ENCODE results near the gene AGAP1. TPM values are rescaled to one million over a fixed set of nuclear protein-coding genes. Genes with fewer than 3 reads are reported as not detected.

The AGAP1 gene
- total and polyA plus RNA-seq, 4 donors: 36.1 to 79.4 (median 52.6) TPM

DNA sequence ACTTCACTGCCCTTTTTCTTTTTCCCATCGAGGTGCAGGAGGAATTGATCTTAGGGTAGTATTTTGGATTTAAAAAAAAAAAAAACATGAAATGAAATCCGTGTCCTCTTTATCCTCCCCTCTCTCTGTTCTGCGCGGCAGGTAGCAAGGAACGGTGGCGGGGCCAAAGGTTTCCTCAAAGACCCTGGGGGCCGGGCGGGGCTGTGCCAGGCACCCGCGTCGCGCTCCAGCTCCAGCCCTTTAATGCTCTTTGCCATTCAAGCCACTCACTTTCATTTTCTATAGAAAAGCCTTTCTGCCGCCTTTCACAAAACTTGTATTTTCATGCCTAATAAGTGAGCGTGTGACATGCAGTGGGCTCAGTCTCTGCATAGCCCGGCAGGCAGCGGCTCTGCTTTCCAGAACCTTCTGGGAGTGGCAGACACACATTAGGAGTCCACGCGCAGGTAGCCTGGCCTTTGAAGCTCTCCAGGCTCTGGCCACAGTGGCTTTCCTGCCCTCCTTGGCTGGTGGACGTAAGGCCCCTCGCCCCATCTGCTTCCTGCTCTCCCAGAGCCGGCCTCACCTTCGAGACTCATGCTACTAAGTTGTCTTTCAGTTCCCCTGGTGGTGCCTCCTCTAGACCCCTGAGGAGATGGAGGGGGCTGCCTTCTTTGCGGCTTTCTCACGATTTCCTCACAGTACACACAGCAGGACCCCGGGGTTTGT is 41.7 kb downstream of the AGAP1 start:
- no peaks in the 10 kb centered on the region for H3K27me3 ChIP-seq (ENCODE audit: control insufficient read depth, insufficient read depth, low read length)
- WGBS (ENCODE audit: insufficient coverage): 70% methylated on average over 20 of the region's 25 CpGs
- peaks cover 38% of the 10 kb centered on the region for H3K4me1 ChIP-seq (ENCODE audit: control insufficient read depth, insufficient read depth, low read length)
- DNase-seq (ENCODE audit: low read depth in 4 of 6, low spot score in 6 of 6): no peak
- H3K36me3 ChIP-seq (ENCODE audit: control insufficient read depth, insufficient read depth, low read length): peaks cover 8% of the 10 kb centered on the region
- no peaks in the 10 kb centered on the region for H3K9me3 ChIP-seq (ENCODE audit: control insufficient read depth, insufficient read depth, low read length)
- no peak overlapping the region for H3K4me3 ChIP-seq (ENCODE audit: low read depth, low read length)
- no peak overlapping the region for H3K27ac ChIP-seq (ENCODE audit: low read depth, low read length)

DNA sequence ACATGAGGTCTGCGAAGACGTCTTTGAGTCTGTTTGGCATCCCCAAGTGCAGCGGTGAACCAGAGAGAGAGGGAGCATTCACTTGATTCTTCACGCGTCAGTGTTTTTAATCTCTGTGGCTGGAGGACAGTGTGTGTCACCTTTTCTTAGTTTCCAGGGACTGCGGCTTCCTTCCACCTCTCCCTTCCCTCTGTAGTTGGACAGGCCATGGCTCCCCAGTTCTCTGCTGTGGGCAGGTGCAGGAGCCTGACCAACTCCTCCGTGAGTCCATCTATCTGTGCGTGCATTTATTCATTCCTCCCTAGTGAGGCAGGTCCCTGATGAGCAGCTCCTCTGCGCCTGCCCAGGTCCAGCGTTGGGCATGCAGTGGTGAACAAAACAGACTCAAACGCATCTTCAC is 42.9 kb downstream of the AGAP1 start:
- WGBS (ENCODE audit: insufficient coverage): 84% methylated on average over 4 of the region's 11 CpGs
- no peaks in the 10 kb centered on the region for H3K27me3 ChIP-seq (ENCODE audit: control insufficient read depth, insufficient read depth, low read length)
- DNase-seq (ENCODE audit: low read depth in 4 of 6, low spot score in 6 of 6): no peak
- no peak overlapping the region for H3K4me3 ChIP-seq (ENCODE audit: low read depth, low read length)
- peaks cover 38% of the 10 kb centered on the region for H3K4me1 ChIP-seq (ENCODE audit: control insufficient read depth, insufficient read depth, low read length)
- H3K27ac ChIP-seq (ENCODE audit: low read depth, low read length): no peak overlapping the region
- peaks cover 8% of the 10 kb centered on the region for H3K36me3 ChIP-seq (ENCODE audit: control insufficient read depth, insufficient read depth, low read length)
- H3K9me3 ChIP-seq (ENCODE audit: control insufficient read depth, insufficient read depth, low read length): no peaks in the 10 kb centered on the region

DNA sequence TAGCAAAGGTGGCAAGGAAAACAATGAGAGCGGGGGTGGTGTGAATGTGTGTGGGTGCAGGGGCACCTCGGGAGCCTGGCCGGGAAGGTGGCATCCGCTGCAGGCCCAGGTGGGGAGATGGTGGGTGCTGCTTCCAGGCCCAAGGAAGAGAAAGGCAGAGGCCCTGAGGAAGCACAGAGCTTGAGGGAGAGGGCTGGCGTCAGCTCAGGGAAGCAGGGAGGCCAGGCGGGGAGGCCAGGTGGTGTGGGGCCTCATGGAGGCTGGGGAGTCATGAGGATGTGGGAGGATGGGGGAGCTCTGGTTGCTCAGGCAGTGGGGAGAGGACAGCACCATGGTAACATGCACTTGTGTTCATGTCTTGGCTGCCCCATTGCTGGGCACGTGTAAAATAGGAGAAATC is 43.3 kb downstream of the AGAP1 start:
- Histone ChIP-seq H3K36me3 (ENCODE audit: control insufficient read depth, insufficient read depth, low read length) (peaks cover 8% of the 10 kb centered on the region), H3K27me3 (ENCODE audit: control insufficient read depth, insufficient read depth, low read length) (no peaks in the 10 kb centered on the region), H3K4me3 (ENCODE audit: low read depth, low read length) (no peak overlapping the region), H3K9me3 (ENCODE audit: control insufficient read depth, insufficient read depth, low read length) (no peaks in the 10 kb centered on the region), H3K4me1 (ENCODE audit: control insufficient read depth, insufficient read depth, low read length) (peaks cover 38% of the 10 kb centered on the region), H3K27ac (ENCODE audit: low read depth, low read length) (no peak overlapping the region)
- no peak for DNase-seq (ENCODE audit: low read depth in 4 of 6, low spot score in 6 of 6)
- WGBS (ENCODE audit: insufficient coverage): 93% methylated on average over 6 of the region's 7 CpGs

DNA sequence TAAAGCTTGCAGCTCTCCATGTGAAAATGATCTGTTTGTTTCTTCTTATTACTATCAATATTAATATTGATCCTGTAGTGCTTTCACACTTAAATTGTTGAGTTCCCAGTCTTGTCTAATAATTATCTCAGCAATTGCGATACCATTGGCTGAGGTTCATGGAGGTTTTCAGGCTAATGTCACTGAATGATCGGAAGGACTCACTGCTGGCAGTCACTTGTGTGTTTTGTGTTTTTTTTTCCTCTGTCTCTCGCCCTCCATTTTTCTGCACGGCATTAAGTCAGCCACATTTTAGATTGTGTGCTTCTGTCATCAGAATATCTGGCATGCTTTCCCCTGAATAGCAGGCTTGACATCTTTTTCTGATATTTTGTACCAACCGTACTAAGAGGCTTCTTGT is 43.7 kb downstream of the AGAP1 start:
- no peak overlapping the region for H3K27ac ChIP-seq (ENCODE audit: low read depth, low read length)
- no peak overlapping the region for H3K4me3 ChIP-seq (ENCODE audit: low read depth, low read length)
- DNase-seq (ENCODE audit: low read depth in 4 of 6, low spot score in 6 of 6): peak in 1 of 6 donors; percentile 49
- H3K9me3 ChIP-seq (ENCODE audit: control insufficient read depth, insufficient read depth, low read length): no peaks in the 10 kb centered on the region
- 51% methylated on average over 3 of the region's 5 CpGs for WGBS (ENCODE audit: insufficient coverage)
- H3K4me1 ChIP-seq (ENCODE audit: control insufficient read depth, insufficient read depth, low read length): peaks cover 37% of the 10 kb centered on the region
- no peaks in the 10 kb centered on the region for H3K27me3 ChIP-seq (ENCODE audit: control insufficient read depth, insufficient read depth, low read length)
- H3K36me3 ChIP-seq (ENCODE audit: control insufficient read depth, insufficient read depth, low read length): peaks cover 8% of the 10 kb centered on the region

DNA sequence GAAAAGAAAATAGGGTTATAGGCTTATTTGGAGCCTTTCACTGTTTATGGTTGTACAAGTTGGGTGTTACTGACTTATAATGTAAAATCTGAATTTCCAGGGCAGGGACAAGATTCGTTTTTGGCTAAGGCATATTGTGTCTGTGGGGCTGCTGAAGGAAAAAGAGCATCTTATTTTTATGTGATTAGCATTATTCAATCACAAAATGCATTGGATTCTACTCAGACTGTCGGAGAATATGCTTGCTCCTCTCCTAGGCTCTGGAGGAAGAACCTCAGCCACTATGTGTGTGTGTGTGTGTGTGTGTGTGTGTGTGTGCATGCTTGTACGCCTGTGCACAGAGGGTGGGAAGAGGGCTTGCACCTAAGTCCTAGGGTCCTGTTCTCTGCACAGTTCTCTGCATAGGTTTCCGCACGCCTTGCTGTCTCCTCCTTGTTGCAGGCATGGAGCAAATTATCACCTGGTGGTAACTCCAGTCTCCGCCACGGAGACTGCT is 44.3 kb downstream of the AGAP1 start:
- no peak overlapping the region for H3K4me3 ChIP-seq (ENCODE audit: low read depth, low read length)

DNA sequence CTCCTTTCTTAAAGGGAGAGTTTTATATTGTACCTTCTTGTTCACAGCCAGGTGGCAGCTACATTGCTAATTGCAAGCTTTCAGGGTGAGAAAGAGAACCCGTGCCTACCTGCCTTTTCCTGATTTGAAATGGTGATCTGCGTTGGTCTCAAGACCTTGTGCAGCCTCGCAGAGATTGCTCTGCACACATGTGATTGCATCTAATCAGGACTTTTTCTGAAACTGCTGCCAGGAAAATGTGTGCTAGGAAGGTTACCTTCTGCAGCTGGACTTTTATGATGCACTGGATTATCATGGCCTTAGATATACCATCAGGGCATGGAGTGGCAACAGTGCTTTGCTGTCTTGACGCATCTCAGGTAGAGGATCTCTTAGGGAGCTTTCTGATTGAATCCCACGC is 45.1 kb downstream of the AGAP1 start:
- peaks cover 37% of the 10 kb centered on the region for H3K4me1 ChIP-seq (ENCODE audit: control insufficient read depth, insufficient read depth, low read length)
- H3K9me3 ChIP-seq (ENCODE audit: control insufficient read depth, insufficient read depth, low read length): no peaks in the 10 kb centered on the region
- H3K27me3 ChIP-seq (ENCODE audit: control insufficient read depth, insufficient read depth, low read length): no peaks in the 10 kb centered on the region
- DNase-seq (ENCODE audit: low read depth in 4 of 6, low spot score in 6 of 6): peak in 1 of 6 donors; percentile 14
- no peak overlapping the region for H3K27ac ChIP-seq (ENCODE audit: low read depth, low read length)
- H3K36me3 ChIP-seq (ENCODE audit: control insufficient read depth, insufficient read depth, low read length): peaks cover 10% of the 10 kb centered on the region
- H3K4me3 ChIP-seq (ENCODE audit: low read depth, low read length): no peak overlapping the region
- WGBS (ENCODE audit: insufficient coverage): 77% methylated on average over 4 of the region's 5 CpGs

More for the DNA sequence above, 44.3 kb downstream of the AGAP1 start:
- WGBS (ENCODE audit: insufficient coverage): 59% methylated on average over 4 of the region's 7 CpGs
- no peaks in the 10 kb centered on the region for H3K27me3 ChIP-seq (ENCODE audit: control insufficient read depth, insufficient read depth, low read length)
- no peaks in the 10 kb centered on the region for H3K9me3 ChIP-seq (ENCODE audit: control insufficient read depth, insufficient read depth, low read length)
- H3K27ac ChIP-seq (ENCODE audit: low read depth, low read length): no peak overlapping the region
- H3K36me3 ChIP-seq (ENCODE audit: control insufficient read depth, insufficient read depth, low read length): peaks cover 8% of the 10 kb centered on the region
- peaks cover 36% of the 10 kb centered on the region for H3K4me1 ChIP-seq (ENCODE audit: control insufficient read depth, insufficient read depth, low read length)
- no peak for DNase-seq (ENCODE audit: low read depth in 4 of 6, low spot score in 6 of 6)

DNA sequence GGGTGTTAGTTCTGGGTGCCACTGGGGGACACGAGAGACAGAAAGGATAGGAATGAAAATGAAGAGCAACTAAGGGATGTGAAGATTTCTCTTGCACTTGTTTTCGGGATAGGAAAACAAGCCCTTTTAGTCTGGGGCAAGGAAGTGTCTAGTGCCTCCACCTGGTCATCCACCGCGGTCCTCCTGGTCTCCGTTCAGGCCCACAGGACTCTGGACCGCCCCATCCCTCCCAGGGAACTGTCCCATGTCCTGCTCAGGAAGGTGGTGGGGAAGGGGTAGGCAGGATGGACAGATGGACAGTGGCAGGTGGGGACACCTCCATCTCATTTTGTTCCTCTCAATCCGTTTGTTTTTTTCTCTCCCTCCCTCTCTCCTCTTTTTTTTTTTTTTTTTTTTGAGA is 45.9 kb downstream of the AGAP1 start:
- H3K4me1 ChIP-seq (ENCODE audit: control insufficient read depth, insufficient read depth, low read length): peaks cover 37% of the 10 kb centered on the region
- no peak overlapping the region for H3K27ac ChIP-seq (ENCODE audit: low read depth, low read length)
- WGBS (ENCODE audit: insufficient coverage): 100% methylated on average over 2 of the region's 7 CpGs
- H3K27me3 ChIP-seq (ENCODE audit: control insufficient read depth, insufficient read depth, low read length): no peaks in the 10 kb centered on the region
- H3K9me3 ChIP-seq (ENCODE audit: control insufficient read depth, insufficient read depth, low read length): no peaks in the 10 kb centered on the region
- peaks cover 10% of the 10 kb centered on the region for H3K36me3 ChIP-seq (ENCODE audit: control insufficient read depth, insufficient read depth, low read length)
- DNase-seq (ENCODE audit: low read depth in 4 of 6, low spot score in 6 of 6): no peak
- H3K4me3 ChIP-seq (ENCODE audit: low read depth, low read length): no peak overlapping the region

DNA sequence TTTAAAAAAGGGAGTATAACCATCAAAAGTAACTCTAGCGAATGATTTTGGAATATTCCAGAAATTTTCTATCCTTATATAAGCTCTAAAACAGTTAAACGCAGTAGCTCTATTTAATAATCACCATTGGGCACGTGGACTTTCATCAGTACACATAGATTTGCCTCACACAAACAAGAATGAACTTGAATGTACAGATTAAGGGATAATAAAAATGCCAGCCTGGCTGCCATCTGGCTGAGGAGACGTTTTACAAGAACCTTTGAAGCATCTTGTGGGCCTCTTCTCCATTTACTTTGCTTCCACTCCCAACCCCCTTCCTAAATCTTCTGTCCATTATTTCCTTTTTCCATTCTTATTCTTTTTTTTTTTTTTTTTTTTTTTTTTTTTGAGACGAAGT is 47.2 kb downstream of the AGAP1 start:
- Histone ChIP-seq H3K27me3 (ENCODE audit: control insufficient read depth, insufficient read depth, low read length) (no peaks in the 10 kb centered on the region), H3K36me3 (ENCODE audit: control insufficient read depth, insufficient read depth, low read length) (peaks cover 8% of the 10 kb centered on the region), H3K4me3 (ENCODE audit: low read depth, low read length) (no peak overlapping the region), H3K4me1 (ENCODE audit: control insufficient read depth, insufficient read depth, low read length) (peaks cover 30% of the 10 kb centered on the region), H3K9me3 (ENCODE audit: control insufficient read depth, insufficient read depth, low read length) (no peaks in the 10 kb centered on the region), H3K27ac (ENCODE audit: low read depth, low read length) (no peak overlapping the region)
- WGBS (ENCODE audit: insufficient coverage): 40% methylated on average over 1 of the region's 5 CpGs
- DNase-seq (ENCODE audit: low read depth in 4 of 6, low spot score in 6 of 6): no peak

DNA sequence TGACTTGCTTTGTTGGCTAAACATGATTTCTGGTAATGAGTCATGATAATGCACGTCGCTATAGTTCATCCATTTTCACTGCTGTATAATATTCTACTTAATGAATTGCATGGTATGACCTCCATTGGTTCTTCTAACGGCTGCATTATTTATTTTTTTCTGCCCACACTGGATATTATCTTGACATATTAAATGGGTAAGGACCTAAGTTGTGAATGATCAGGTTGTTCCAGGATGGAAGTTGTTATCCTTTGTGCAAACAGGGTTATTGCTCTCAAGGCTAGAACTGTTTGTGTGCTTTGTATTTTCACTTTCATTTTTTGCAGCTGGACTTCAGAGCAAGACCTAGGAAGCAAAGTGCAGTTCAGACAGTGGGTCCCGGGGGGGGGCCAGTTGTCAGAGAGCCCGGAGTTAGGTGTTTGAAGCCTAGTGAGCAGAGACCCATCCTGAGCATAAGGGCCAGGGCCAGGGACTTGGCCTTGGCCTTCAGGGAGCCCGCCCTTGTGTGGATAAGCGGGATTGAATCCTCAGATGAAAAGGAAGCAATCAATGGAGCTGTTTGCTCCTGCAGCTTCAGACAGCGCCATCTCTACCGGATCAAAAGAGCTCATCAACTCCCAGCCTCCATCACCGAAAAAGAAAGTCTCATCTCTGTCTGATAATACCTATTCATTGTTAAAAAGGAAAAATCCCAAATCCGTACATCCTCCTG is 48.2 kb downstream of the AGAP1 start:
- no peak for DNase-seq (ENCODE audit: low read depth in 4 of 6, low spot score in 6 of 6)
- Histone ChIP-seq H3K4me3 (ENCODE audit: low read depth, low read length) (no peak overlapping the region), H3K9me3 (ENCODE audit: control insufficient read depth, insufficient read depth, low read length) (no peaks in the 10 kb centered on the region), H3K27me3 (ENCODE audit: control insufficient read depth, insufficient read depth, low read length) (no peaks in the 10 kb centered on the region), H3K4me1 (ENCODE audit: control insufficient read depth, insufficient read depth, low read length) (peaks cover 34% of the 10 kb centered on the region), H3K27ac (ENCODE audit: low read depth, low read length) (no peak overlapping the region), H3K36me3 (ENCODE audit: control insufficient read depth, insufficient read depth, low read length) (peaks cover 5% of the 10 kb centered on the region)
- WGBS (ENCODE audit: insufficient coverage): 100% methylated on average over 2 of the region's 11 CpGs

DNA sequence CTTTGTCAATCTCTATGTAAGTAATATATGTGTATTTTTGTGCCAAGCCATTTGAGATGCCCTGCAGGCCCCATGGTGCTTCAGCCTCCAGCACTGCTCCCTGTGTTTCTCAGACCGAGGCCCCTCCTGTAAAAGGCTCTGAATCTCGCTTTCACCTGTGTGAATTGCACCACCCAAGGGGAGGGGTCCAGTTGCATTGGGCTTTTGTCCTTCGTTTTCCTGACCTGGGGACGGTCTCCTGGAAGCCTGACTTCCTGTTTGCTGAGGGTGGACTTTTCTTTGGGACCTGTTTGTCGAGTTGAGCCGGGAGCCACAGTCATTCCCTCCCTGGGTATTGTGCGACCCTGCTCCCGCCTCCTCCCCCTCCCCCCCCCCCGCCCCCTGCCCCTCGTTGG is 48.9 kb downstream of the AGAP1 start:
- H3K36me3 ChIP-seq (ENCODE audit: control insufficient read depth, insufficient read depth, low read length): peaks cover 2% of the 10 kb centered on the region
- H3K27ac ChIP-seq (ENCODE audit: low read depth, low read length): no peak overlapping the region
- peaks cover 31% of the 10 kb centered on the region for H3K4me1 ChIP-seq (ENCODE audit: control insufficient read depth, insufficient read depth, low read length)
- no peaks in the 10 kb centered on the region for H3K27me3 ChIP-seq (ENCODE audit: control insufficient read depth, insufficient read depth, low read length)
- no peak overlapping the region for H3K4me3 ChIP-seq (ENCODE audit: low read depth, low read length)
- H3K9me3 ChIP-seq (ENCODE audit: control insufficient read depth, insufficient read depth, low read length): no peaks in the 10 kb centered on the region
- DNase-seq (ENCODE audit: low read depth in 4 of 6, low spot score in 6 of 6): no peak
- 76% methylated on average over 4 of the region's 10 CpGs for WGBS (ENCODE audit: insufficient coverage)

Measured in spinal cord (tissue), 10 donors.